Lung (tissue), 12 donors: ENCODE data around the gene MBD6. TPM values are rescaled to one million over a fixed set of nuclear protein-coding genes. Genes with fewer than 3 reads are reported as not detected.
"Not testable (repeated sequence)": the region's sequence is repeated elsewhere in the genome, so short reads cannot be mapped to it uniquely, and the experiment has no call there.

Experiments used
- ATAC-seq: fragments of 200-7000 bp; cut with Tn5 transposase; one replicate; pipeline ENCODE4 v1.9.1; 2020; ENCODE audit warnings: moderate number of reproducible peaks; ENCODE audit not compliant: insufficient read depth, low FRiP score
- DNase-seq, 3 donors: peaks; one replicate each; pipeline ENCODE4 v3.0.0-alpha.2; 2013 to 2017
- H3K27ac ChIP-seq, 2 donors: one replicate each; pipeline ENCODE4 v1.5.1; 2013; ENCODE audit warnings: mild to moderate bottlenecking in 2 of 2, moderate library complexity in 2 of 2, control low read depth in 1 of 2, inconsistent platforms in 1 of 2, low read depth in 1 of 2, low read length in 1 of 2
- H3K27me3 ChIP-seq, 3 donors: one replicate each; pipeline ENCODE4 v1.5.1; 2013; ENCODE audit warnings: low read length in 2 of 3; ENCODE audit not compliant: control insufficient read depth in 3 of 3, insufficient read depth in 3 of 3
- H3K36me3 ChIP-seq, 4 donors: one replicate each; pipeline ENCODE4 v1.5.1; 2013; ENCODE audit warnings: low read length in 4 of 4, mild to moderate bottlenecking in 1 of 4, moderate library complexity in 1 of 4; ENCODE audit not compliant: control insufficient read depth in 4 of 4, insufficient read depth in 4 of 4
- H3K4me1 ChIP-seq, 5 donors: one replicate each; pipeline ENCODE4 v1.5.1; 2013; ENCODE audit warnings: low read length in 5 of 5, mild to moderate bottlenecking in 2 of 5, moderate library complexity in 1 of 5; ENCODE audit not compliant: control insufficient read depth in 5 of 5, insufficient read depth in 5 of 5
- H3K4me3 ChIP-seq: one replicate; pipeline ENCODE4 v1.5.1; 2013; ENCODE audit warnings: mild to moderate bottlenecking, control low read depth, moderate library complexity
- H3K9ac ChIP-seq, 2 donors: one replicate each; pipeline ENCODE4 v1.5.1; 2013; ENCODE audit warnings: low read length in 2 of 2, control low read depth in 1 of 2; ENCODE audit not compliant: insufficient read depth in 1 of 2
- H3K9me3 ChIP-seq, 4 donors: one replicate each; pipeline ENCODE4 v1.5.1; 2013; ENCODE audit warnings: low read length in 3 of 4, mild to moderate bottlenecking in 1 of 4, moderate library complexity in 1 of 4; ENCODE audit not compliant: control insufficient read depth in 4 of 4, insufficient read depth in 3 of 4
- CTCF ChIP-seq: IDR thresholded peaks from 2 replicates; pipeline ENCODE4 v1.5.1; 2012; ENCODE audit warnings: mild to moderate bottlenecking; ENCODE audit errors: control extremely low read depth, extremely low read depth
- WGBS, 2 donors: extraction: QIAGEN DNeasy Blood & Tissue Kit; methylation state at CpG; one replicate each; pipeline ENCODE4 v1.1.7; 2013; 5-methylcytosine and 5-hydroxymethylcytosine counted together
- polyA plus RNA-seq, 2 donors: library from polyadenylated mRNA; stranded (reverse); fragments of 200-250 nt; gene quantifications; one replicate each; pipeline ENCODE4 v1.2.1, GENCODE V29; 2013
- total RNA-seq, 2 donors: library from RNA; depleted of rRNA in 1 of 2; stranded (reverse); fragments of >200 nt in 1 of 2; gene quantifications; one replicate each; pipeline ENCODE4 v1.2.1, GENCODE V29; 2014 to 2021
- donor health status: control.
- donor health status: control.
- donor health status: Bipolar disorder and iron deficiency.
- donor health status: healthy.
- donor health status: DM: yes; HTN: yes; CAD: no.

The MBD6 gene
- total and polyA plus RNA-seq, 4 donors = 26.0 to 132 (median 39.6) TPM

GRCh38 chr12:57500213-57500612 lies 22.4 kb upstream of the MBD6 start:
- DNase-seq (no peak), ATAC-seq (no peak)
- Histone ChIP-seq H3K4me1 (no peaks in the 10 kb centered on the region), H3K9me3 (peaks cover 0 to 2% (median 0%) of the 10 kb centered on the region in 4 donors), H3K27me3 (no peaks in the 10 kb centered on the region), H3K9ac (no peak overlapping the region), H3K27ac (no peak overlapping the region), H3K36me3 (peaks cover 23 to 51% (median 37%) of the 10 kb centered on the region in 4 donors), H3K4me3 (no peak overlapping the region)
- TF ChIP-seq CTCF = no peak
- WGBS, 2 donors = 66 to 90% methylated on average over 11 of the region's 11 CpGs

GRCh38 chr12:57502311-57502969 lies 20.2 kb upstream of the MBD6 start:
- H3K9me3 ChIP-seq, H3K27ac ChIP-seq, DNase-seq, ATAC-seq, H3K9ac ChIP-seq, H3K27me3 ChIP-seq, H3K4me3 ChIP-seq, H3K4me1 ChIP-seq: not testable (repeated sequence)
- H3K36me3 ChIP-seq = peaks cover 31 to 52% (median 40%) of the 10 kb centered on the region in 4 donors
- 98% methylated on average over 17 to 22 of the region's 22 CpGs for WGBS, 2 donors

GRCh38 chr12:57506541-57506940 lies 16.1 kb upstream of the MBD6 start:
- not testable (repeated sequence) for H3K27ac ChIP-seq, ATAC-seq, DNase-seq, H3K4me1 ChIP-seq, H3K9ac ChIP-seq, H3K4me3 ChIP-seq, H3K27me3 ChIP-seq, H3K9me3 ChIP-seq
- H3K36me3 ChIP-seq = peaks cover 8 to 32% (median 25%) of the 10 kb centered on the region in 4 donors
- 89 to 92% methylated on average over 3 to 4 of the region's 4 CpGs for WGBS, 2 donors

GRCh38 chr12:57507796-57508195 lies 14.8 kb upstream of the MBD6 start:
- not testable (repeated sequence) for H3K9me3 ChIP-seq, H3K27ac ChIP-seq, H3K9ac ChIP-seq, H3K4me3 ChIP-seq, DNase-seq, ATAC-seq, H3K27me3 ChIP-seq, H3K4me1 ChIP-seq
- peaks cover 8 to 34% (median 24%) of the 10 kb centered on the region in 4 donors for H3K36me3 ChIP-seq
- 96 to 98% methylated on average over 13 to 25 of the region's 28 CpGs for WGBS, 2 donors

- Histone ChIP-seq H3K9ac (no peak overlapping the region), H3K27me3 (no peaks in the 10 kb centered on the region), H3K36me3 (peaks cover 24 to 39% (median 35%) of the 10 kb centered on the region in 4 donors), H3K9me3 (no peaks in the 10 kb centered on the region), H3K4me3 (no peak overlapping the region), H3K27ac (no peak overlapping the region), H3K4me1 (no peaks in the 10 kb centered on the region)
- 98 to 100% methylated on average over 4 of the region's 4 CpGs for WGBS, 2 donors
- DNase-seq (no peak), ATAC-seq (no peak)
- TF ChIP-seq CTCF = no peak
Measured at GRCh38 chr12:57511161-57511560, 11.5 kb upstream of the MBD6 start.
